ENCODE measurements around the gene RNF180.
A peak's percentile ranks its signal among the peaks of the same experiment; 100 is the strongest.
"Not testable (repeated sequence)": the region's sequence is repeated elsewhere in the genome, so short reads cannot be mapped to it uniquely, and the experiment has no call there.

Gene RNF180

DNA sequence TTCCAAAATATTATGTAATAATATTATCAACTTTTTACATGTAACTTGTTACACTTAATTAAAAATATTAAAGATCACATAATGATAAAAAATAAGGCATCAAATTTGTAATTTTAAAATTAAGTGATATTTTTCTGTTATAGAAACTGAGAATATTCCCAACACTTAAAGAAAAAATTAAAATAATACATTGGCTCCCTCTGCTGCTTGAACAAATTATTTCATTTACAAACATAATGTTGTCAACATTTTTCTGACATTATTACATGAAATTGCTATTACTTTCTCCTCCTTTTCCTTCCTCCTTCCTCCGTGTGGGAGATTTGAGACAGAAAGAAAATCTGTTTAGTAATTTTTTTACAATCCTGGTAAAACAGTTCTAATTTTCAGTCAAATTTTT is 42.3 kb downstream of the RNF180 start:
- Mint-ChIP-seq H3K27ac (no peak overlapping the region), H3K27me3 (no peaks in the 10 kb centered on the region), H3K4me1 (no peaks in the 10 kb centered on the region), H3K4me3 (no peak overlapping the region), H3K9me3 (no peaks in the 10 kb centered on the region)
- DNase-seq (no peak), ATAC-seq (no peak)

DNA sequence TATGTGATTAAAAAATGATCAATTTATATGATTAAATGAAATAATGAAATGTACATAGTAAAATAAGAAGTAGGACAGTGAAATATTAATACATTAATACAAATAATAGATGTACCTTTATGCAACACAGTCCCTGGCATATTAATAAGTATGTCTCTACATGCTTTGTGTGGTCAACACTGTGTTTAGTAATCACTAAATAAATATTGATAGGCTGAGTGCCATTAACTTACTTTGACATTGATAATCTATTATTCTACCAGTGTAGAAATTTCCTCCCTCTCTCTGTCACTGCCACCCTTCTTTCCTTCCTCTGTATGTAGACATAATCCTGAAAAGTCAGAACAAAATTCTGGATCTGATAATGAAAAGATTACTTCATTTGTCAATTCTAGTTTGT is 43.7 kb downstream of the RNF180 start:
- Mint-ChIP-seq H3K4me3 (no peak overlapping the region), H3K27me3 (no peaks in the 10 kb centered on the region), H3K27ac (no peak overlapping the region), H3K9me3 (no peaks in the 10 kb centered on the region), H3K4me1 (no peaks in the 10 kb centered on the region)
- DNase-seq (no peak), ATAC-seq (no peak)

DNA sequence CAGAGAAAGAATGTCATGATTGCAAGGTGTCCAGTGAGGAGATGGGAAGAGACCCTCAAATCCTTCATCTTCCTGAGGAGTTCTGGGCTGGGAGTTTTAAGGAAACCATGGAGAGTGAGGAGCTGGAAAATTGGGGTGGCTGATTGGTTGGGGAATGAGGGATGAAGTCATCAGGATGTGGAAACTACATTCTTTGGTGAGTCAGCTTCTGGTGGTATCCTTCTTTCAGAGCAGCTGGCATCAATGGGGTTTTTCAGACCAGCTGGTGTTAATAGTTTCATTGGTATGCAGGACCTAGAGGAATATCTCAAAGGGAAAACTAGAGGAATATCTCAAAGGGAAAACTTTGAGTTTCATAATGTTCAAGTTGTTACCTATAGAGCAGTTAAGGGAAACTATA is 45.2 kb downstream of the RNF180 start:
- H3K27me3 Mint-ChIP-seq = no peaks in the 10 kb centered on the region
- no peak overlapping the region for H3K27ac Mint-ChIP-seq
- ATAC-seq = no peak
- DNase-seq = no peak
- no peaks in the 10 kb centered on the region for H3K4me1 Mint-ChIP-seq
- H3K9me3 Mint-ChIP-seq = no peaks in the 10 kb centered on the region
- H3K4me3 Mint-ChIP-seq = no peak overlapping the region

DNA sequence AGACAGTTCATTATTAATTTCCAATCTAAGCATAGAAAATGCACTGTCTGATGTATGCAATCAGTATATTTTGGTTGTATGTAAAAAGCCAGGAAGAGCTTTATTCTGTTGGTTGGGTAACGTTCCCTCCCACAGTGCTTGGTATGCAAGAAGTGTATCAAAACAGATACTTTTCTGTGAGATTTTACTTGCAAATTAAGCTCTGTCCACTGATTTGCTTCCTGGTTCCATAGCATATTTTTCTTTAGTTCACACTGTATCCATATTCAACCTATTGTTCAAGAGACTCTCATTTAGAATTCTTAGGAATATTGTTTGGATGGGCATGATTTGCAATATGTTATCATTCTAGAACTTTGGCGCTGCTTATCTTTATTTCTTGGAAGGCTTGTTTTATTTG is 47.4 kb downstream of the RNF180 start:
- ATAC-seq = no peak

DNA sequence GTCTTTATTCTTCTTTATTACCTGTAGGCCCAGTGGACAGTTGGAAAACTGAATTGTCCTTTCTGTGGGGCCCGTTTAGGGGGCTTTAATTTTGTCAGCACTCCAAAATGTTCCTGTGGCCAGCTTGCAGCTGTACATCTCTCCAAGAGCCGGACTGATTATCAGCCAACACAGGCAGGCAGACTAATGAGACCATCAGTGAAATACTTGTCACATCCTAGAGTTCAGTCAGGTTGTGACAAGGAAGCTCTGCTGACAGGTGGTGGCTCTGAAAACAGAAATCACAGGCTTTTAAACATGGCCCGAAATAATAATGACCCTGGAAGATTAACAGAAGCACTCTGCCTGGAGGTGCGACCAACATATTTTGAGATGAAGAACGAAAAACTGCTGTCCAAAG is 47.9 kb downstream of the RNF180 start:
- Mint-ChIP-seq H3K27ac (no peak overlapping the region), H3K4me3 (no peak overlapping the region), H3K27me3 (no peaks in the 10 kb centered on the region), H3K4me1 (no peaks in the 10 kb centered on the region), H3K9me3 (no peaks in the 10 kb centered on the region)
- no peak for DNase-seq
- no peak for ATAC-seq

More for the DNA sequence above, 47.4 kb downstream of the RNF180 start:
- Mint-ChIP-seq H3K4me3 (no peak overlapping the region), H3K27me3 (no peaks in the 10 kb centered on the region), H3K9me3 (no peaks in the 10 kb centered on the region), H3K4me1 (no peaks in the 10 kb centered on the region), H3K27ac (no peak overlapping the region)
- DNase-seq = no peak

DNA sequence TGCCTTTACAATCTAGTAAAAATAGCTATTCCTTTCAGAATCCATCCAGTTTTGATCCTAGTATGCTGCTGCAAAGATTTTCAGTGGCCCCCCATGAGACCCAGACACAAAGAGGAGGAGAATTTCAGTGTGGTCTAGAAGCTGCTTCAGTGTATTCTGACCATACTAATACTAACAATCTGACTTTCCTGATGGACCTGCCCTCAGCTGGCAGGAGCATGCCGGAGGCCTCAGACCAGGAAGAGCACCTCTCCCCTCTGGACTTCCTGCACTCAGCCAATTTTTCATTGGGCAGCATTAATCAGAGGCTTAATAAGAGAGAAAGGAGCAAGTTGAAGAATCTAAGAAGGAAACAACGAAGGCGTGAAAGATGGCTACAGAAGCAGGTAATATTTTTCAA is 48.5 kb downstream of the RNF180 start:
- no peak for ATAC-seq
- Mint-ChIP-seq H3K27me3 (no peaks in the 10 kb centered on the region), H3K4me3 (no peak overlapping the region), H3K27ac (peak overlapping the region in 1 of 2 donors; percentile 80), H3K9me3 (no peaks in the 10 kb centered on the region), H3K4me1 (no peaks in the 10 kb centered on the region)
- DNase-seq = no peak

DNA sequence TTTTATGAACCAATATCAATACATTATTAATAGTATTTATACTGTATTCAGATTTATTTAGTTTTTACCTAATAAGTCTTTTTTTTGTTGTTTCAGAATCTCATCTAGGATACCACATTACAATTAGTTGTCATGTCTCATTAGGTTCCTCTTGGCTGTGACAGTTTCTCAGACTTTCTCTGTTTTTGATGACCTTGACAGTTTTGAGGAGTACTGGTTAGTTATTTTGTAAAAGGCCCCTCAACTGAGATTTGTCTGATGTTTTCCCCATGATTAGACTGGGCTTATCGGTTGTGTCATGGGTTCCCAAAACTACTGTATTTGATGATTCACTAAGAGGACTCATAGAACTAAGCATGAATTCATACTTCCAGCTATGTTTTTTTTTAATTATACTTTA is 56.3 kb downstream of the RNF180 start:
- Mint-ChIP-seq H3K27ac (no peak overlapping the region), H3K27me3 (no peaks in the 10 kb centered on the region)

DNA sequence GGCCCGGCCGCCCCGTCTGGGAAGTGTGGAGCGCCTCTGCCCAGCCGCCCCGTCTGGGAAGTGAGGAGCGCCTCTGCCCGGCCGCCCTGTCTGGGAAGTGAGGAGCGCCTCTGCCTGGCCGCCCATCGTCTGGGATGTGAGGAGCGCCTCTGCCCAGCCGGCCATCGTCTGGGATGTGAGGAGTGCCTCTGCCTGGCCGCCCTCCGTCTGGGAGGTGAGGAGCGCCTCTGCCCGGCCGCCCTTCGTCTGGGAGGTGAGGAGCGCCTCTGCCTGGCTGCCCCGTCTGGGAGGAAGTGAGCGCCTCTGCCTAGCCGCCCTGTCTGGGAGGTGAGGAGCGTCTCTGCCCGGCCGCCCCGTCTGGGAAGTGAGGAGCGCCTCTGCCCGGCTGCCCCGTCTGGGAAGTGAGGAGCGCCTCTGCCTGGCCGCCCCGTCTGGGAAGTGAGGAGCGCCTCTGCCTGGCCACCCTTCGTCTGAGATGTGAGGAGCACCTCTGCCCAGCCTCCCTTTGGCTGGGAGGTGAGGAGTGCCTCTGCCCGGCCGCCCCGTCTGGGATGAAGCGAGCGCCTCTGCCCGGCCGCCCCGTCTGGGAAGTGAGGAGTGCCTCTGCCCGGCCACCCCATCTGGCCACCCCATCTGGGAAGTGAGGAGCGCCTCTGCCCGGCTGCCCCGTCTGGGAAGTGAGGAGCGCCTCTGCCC is 59.8 kb downstream of the RNF180 start:
- H3K4me1 Mint-ChIP-seq, H3K27me3 Mint-ChIP-seq, H3K27ac Mint-ChIP-seq, H3K4me3 Mint-ChIP-seq, DNase-seq, H3K9me3 Mint-ChIP-seq, ATAC-seq: not testable (repeated sequence)

More for the DNA sequence above, 56.3 kb downstream of the RNF180 start:
- Mint-ChIP-seq H3K4me3 (no peak overlapping the region), H3K9me3 (no peaks in the 10 kb centered on the region), H3K4me1 (no peaks in the 10 kb centered on the region)
- ATAC-seq (no peak), DNase-seq (no peak)

DNA sequence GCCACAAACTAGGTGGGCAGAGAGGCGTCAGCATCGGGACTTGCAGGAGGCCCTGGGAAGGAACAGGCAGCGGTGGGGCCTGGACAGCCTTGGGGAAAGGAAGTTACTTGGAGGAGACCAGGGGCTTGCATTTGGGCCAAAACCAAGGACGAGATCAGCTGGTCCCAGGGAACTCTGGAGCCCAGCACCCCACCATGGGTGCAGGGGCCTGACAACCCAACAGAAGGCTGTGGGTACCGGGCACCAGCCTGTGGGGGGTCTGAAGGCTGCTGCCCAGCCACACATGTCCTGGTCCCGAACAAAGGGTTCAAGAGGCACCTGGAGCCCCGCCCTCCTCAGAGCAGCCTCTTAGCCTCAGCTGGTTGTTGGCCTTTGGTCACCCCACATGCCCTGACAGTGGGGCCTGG is 61.5 kb downstream of the RNF180 start:
- H3K4me1 Mint-ChIP-seq, H3K9me3 Mint-ChIP-seq, H3K4me3 Mint-ChIP-seq, DNase-seq, H3K27ac Mint-ChIP-seq, H3K27me3 Mint-ChIP-seq: not testable (repeated sequence)
- peak; percentile 18 for ATAC-seq

DNA sequence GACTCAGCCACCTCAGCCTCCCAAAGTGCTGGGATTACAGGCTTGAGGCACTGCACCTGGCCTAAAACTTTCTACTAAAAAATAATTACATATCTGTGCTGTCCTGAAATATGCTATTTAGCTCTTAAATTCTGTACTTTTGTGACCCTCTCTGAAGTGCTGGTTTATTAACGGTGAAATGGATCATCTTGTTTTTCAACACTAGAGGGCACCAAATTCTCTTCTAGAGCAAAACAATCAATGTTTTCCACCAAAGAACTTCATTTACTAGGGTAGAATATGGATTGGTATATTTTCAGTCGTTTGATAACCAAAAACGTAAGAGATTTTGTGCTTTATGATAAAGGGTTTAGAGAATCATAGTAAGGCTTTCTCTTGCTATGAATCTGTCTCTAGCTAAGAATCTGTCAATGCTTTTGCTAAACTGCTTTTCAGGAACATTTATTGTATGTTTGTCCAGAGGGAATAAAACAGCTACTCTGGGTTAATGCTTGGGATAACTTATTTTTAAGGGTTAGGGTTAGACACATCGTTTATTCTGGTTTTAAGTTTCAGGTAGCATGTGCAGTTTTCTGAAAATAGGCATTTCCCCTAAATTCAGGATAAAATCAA is 63.6 kb downstream of the RNF180 start:
- ATAC-seq (no peak), DNase-seq (no peak)
- H3K27me3 Mint-ChIP-seq = no peaks in the 10 kb centered on the region
- H3K4me1 Mint-ChIP-seq = no peaks in the 10 kb centered on the region
- H3K9me3 Mint-ChIP-seq = no peaks in the 10 kb centered on the region
- H3K4me3 Mint-ChIP-seq = no peak overlapping the region
- H3K27ac Mint-ChIP-seq = no peak overlapping the region

DNA sequence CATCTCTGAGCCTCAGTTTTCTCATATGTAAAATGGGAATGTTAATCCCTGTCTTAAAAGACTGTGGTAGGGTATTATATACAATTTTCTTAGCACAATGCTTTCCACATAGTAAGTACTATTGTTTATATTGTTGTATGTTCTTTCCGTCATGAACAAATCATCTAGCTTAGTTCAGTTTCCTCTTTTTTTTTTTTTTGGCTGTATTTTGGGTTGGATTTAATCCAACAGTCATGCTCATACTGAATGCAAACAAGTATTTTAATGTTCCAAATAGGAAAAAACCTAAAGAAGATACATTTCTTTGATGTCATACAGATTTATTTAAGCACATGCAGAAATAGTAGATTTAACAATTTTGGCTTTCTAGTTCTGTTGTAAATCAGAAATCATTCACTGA is 95.1 kb downstream of the RNF180 start:
- DNase-seq (no peak), ATAC-seq (no peak)
- Mint-ChIP-seq H3K27ac (no peak overlapping the region), H3K4me1 (no peaks in the 10 kb centered on the region), H3K27me3 (no peaks in the 10 kb centered on the region), H3K9me3 (peaks cover 0 to 8% of the 10 kb centered on the region in 2 donors), H3K4me3 (no peak overlapping the region)

DNA sequence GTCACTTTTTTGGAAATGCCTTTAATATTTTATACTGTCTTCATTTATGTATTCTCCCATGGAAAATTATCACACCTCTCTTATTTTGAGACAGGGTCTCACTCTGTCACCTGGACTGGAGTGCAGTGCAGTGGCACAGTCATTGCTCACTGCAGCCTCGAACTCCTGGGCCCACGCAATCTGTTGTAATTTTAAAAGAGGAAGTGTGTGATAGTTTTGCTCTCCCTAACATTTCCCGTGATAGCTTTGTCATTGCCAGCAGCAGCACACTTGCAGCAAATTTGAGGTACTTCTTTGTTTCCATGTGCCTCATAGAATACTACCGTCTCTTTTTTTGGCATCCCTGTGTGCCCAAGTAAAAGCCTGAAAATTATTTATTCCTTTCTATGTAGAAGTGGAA is 103.5 kb downstream of the RNF180 start:
- no peak for DNase-seq
- H3K27me3 Mint-ChIP-seq = no peaks in the 10 kb centered on the region
- H3K27ac Mint-ChIP-seq = no peak overlapping the region
- no peaks in the 10 kb centered on the region for H3K4me1 Mint-ChIP-seq
- H3K4me3 Mint-ChIP-seq = no peak overlapping the region
- H3K9me3 Mint-ChIP-seq = peaks cover 0 to 12% of the 10 kb centered on the region in 2 donors
- ATAC-seq = no peak

DNA sequence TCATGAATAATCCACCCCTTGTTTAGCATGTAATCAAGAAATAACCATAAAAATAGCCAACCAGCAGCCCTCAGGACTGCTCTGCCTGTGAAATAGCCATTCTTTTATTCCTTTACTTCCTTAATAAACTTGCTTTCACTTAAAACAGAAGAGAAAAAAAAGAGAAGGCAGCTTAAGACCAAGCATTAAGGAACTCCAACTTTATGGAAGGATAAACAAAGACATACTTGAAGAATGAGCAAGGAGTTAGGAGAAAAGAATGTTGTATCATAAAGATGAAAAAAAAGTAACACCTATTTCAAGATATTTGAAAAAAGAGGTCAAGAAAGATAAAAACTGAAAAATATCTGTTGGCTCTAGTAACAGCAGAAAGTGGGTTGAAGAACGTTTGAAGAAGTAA is 107.6 kb downstream of the RNF180 start:
- Mint-ChIP-seq H3K9me3 (peaks cover 4% of the 10 kb centered on the region in 2 donors), H3K4me3 (no peak overlapping the region), H3K27me3 (no peaks in the 10 kb centered on the region), H3K4me1 (no peaks in the 10 kb centered on the region), H3K27ac (no peak overlapping the region)
- DNase-seq = no peak
- no peak for ATAC-seq

DNA sequence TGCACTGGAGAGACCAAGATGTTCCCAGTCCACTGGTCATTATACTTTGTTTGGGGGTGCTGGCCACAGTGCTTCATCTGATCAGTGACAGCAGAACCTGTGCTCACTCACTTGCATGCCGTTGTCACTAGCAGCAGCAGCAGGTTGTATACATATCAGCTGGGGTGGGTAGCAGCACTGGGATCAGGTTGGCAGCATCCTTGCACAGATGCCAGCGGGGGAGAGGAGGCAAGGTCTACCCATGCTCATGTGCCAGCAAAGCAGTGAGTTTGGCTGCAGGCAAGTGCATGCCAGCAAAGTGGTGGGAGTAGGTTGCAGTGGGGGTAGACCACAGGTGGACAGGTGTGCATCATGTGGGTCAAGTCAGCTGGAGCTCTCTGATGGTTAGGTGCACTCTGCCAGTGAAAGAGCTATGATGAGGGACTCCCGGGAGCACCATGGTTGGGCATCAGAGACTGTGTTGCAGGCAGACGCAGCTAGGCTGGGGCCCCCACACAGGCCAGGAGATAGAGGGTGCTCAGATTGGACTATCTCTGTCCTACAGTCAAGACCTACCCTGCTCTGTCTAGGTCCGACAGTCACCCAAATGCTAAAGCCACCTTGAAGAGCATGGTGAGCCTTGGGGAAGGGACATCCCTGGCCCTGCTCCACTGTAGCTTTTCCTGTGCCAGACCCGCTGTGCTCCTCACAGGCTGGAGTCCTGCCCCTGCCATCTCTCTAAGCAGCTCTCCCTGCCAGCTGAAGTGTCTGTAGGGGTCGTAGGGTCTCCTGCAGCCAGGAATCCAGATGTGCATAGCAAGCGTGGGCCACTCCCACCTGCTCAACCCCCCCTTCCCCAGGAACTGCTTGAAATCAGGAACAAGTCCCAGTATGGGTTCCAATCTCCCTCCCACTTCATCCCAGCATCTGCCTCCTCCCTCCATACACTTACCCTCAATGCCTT is 119.8 kb downstream of the RNF180 start:
- Mint-ChIP-seq H3K27me3 (no peaks in the 10 kb centered on the region), H3K27ac (peak overlapping the region in 1 of 2 donors; percentile 46), H3K9me3 (peaks cover 4 to 37% of the 10 kb centered on the region in 2 donors)

DNA sequence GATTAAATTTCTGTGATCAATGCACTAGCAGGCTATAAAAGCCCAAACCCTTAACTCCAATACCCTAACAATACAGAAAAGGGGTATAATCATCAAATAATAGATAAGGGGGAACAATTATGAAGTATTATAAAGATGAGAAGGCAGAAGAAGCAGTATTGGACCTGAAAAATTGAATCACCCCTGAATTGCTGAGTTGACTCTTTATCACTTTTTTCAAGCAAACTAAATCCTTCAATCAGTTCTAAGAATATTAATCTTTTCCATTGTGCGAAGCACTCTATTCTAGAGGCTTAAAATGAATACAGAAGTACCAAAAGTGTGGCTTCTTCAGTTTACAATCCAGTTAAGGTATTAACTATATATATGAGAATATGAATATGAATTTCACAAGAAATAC is 120.7 kb downstream of the RNF180 start:
- no peak for ATAC-seq
- Mint-ChIP-seq H3K4me3 (no peak overlapping the region), H3K4me1 (no peaks in the 10 kb centered on the region), H3K27me3 (no peaks in the 10 kb centered on the region), H3K9me3 (peaks cover 4 to 41% of the 10 kb centered on the region in 2 donors), H3K27ac (no peak overlapping the region)
- DNase-seq = no peak

More for the DNA sequence above, 119.8 kb downstream of the RNF180 start:
- no peak for ATAC-seq
- H3K4me1 Mint-ChIP-seq = no peaks in the 10 kb centered on the region
- no peak for DNase-seq
- no peak overlapping the region for H3K4me3 Mint-ChIP-seq

DNA sequence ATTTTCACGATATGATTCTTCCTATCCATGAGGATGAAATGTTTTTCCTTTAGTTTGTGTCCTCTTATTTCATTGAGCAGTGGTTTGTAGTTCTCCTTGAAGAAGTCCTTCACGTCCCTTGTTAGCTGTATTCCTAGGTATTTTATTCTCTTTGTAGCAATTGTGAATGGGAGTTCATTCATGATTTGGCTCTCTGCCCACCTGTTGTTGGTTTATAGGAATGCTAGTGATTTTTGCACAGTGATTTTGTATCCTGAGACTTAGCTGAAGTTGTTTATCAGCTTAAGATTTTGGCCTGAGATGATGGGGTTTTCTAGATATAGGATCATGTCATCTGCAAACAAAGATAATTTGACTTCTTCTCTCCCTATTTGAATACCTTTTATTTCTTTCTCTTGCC is 122.9 kb downstream of the RNF180 start:
- H3K27ac Mint-ChIP-seq, DNase-seq, H3K27me3 Mint-ChIP-seq, H3K4me1 Mint-ChIP-seq, H3K4me3 Mint-ChIP-seq, ATAC-seq: not testable (repeated sequence)
- peaks cover 10 to 31% of the 10 kb centered on the region in 2 donors for H3K9me3 Mint-ChIP-seq

Data from stimulated activated naive CD8-positive, alpha-beta T cell treated with anti-CD3 and anti-CD28 coated beads, Interleukin-15, amount 100 ng/mL, for 72 hours (primary cell).